ENCODE data around the gene ITPKB.
A peak's percentile ranks its signal among the peaks of the same experiment; 100 is the strongest.

Gene ITPKB

DNA sequence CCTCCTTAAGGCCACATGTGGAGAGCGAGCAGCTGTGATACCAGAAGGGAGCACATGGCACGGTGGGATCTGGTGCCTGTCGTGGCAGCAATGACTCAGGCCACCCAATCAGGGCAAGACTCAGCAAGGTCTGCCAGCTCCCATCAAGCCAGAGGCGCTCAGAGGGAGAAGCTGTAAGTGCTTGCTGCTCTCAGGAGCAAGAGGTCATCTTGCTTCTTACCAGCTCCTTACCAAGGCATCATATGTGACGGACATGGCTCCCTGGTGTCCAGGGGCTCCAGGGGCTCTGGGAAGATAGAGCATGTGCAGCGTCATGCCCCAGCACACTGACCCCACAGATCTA is 72.9 kb downstream of the ITPKB start:
- no peak for TF ChIP-seq CTCF (IDR thresholded peaks at IDR 0.05; ENCODE audit: borderline replicate concordance, insufficient read depth, low read depth, low read length)
- peak overlapping the region; percentile 1 for H3K4me3 ChIP-seq (ENCODE audit: low read depth, low read length)

- TF ChIP-seq CTCF (IDR thresholded peaks at IDR 0.05; ENCODE audit: borderline replicate concordance, insufficient read depth, low read depth, low read length): no peak
These were observed 73.4 kb downstream of the ITPKB start for GRCh38 chr1:226665505-226666163.

DNA sequence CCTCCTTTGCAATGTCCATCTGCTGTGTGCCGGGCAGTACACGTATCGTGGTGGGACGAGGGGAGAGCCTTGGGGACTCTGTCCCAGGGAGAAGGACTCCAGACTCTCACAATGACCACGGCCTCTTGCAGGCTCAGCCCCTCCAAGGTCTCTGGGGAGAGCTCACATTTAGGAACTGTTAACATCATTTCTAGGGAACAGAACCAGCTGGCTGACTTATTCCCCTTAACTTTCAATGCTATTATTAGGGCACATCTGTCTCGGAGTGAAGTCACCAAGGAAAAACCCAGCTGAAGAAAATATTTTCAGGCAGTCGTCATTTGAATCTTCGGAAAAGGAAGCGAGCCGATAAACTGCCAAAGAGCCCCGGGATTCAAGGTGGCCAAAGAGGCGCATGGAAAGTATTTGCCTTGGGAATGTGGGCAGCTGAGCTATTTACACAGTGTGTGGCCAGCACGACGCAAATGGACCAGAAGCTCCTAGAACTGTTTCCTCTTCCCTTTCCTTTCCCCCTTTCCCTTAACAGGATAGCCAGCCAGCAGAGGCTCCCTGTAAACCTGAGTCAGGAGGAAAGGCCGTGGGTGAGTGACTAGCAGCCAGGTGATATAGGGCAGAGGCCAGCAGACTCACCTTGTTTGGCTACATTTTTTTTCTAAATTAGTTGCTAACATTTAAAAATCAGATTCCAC is 74.5 kb downstream of the ITPKB start:
- no peak overlapping the region for H3K4me3 ChIP-seq (ENCODE audit: low read depth, low read length)

More at GRCh38 chr1:226665505-226666163, 73.4 kb downstream of the ITPKB start:
- no peak overlapping the region for H3K4me3 ChIP-seq (ENCODE audit: low read depth, low read length)

DNA sequence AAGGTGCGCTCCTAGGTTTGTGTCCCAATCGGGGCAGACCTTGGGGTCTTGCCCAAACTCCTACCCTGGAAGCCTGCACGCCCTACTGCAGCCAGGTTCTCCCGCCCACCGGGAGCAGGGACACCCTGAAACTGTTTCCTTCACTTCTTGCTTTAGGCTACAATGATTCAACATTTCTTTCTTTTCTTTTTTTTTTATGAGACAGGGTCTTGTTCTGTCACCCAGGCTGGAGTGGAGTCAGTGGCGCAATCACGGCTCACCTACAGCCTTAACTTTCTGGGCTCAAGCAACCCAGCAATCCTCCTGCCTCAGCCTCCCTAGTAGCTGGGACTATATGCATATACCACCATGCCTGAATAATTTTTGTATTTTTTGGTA is 75.8 kb downstream of the ITPKB start:
- TF ChIP-seq CTCF (IDR thresholded peaks at IDR 0.05; ENCODE audit: borderline replicate concordance, insufficient read depth, low read depth, low read length): no peak

More for the DNA sequence above, 74.5 kb downstream of the ITPKB start:
- TF ChIP-seq CTCF (IDR thresholded peaks at IDR 0.05; ENCODE audit: borderline replicate concordance, insufficient read depth, low read depth, low read length): no peak

GRCh38 chr1:226662642-226663326 is 76.3 kb downstream of the ITPKB start:
- TF ChIP-seq CTCF (IDR thresholded peaks at IDR 0.05; ENCODE audit: borderline replicate concordance, insufficient read depth, low read depth, low read length): no peak
- H3K4me3 ChIP-seq (ENCODE audit: low read depth, low read length): peak overlapping the region; percentile 35

More for the DNA sequence above, 75.8 kb downstream of the ITPKB start:
- peak overlapping the region; percentile 35 for H3K4me3 ChIP-seq (ENCODE audit: low read depth, low read length)

DNA sequence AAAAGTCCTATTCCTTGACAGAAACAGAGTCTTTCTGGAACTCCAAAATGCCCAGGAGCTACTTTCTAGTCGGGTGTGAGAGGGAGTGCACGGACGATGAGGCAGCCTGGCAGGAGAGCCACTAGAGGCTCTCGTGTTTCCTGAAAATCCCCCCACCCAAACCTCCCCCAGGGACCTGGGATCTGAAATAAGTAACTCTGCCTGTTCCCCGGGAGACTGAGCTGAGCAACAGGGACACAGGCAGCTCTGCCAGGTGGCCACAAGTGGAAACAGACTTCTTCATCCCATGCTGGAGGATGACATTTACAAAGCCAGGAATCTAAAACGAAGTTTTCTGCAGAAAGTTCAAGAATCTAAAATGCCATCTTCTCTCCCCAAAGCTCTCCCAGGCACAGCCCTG is 77.1 kb downstream of the ITPKB start:
- TF ChIP-seq CTCF (IDR thresholded peaks at IDR 0.05; ENCODE audit: borderline replicate concordance, insufficient read depth, low read depth, low read length): no peak
- H3K4me3 ChIP-seq (ENCODE audit: low read depth, low read length): no peak overlapping the region
